Measurements from ENCODE around the gene PAH. TPM values are rescaled to one million over a fixed set of nuclear protein-coding genes. Genes with fewer than 3 reads are reported as not detected.

The PAH gene
- total and polyA plus RNA-seq, 10 of the 15 experiments (the other 5 are each of a cell fraction or from before 2014, with no cell fraction given): 0.20 to 4.8 (median 0.55) TPM; not detected in 1

DNA sequence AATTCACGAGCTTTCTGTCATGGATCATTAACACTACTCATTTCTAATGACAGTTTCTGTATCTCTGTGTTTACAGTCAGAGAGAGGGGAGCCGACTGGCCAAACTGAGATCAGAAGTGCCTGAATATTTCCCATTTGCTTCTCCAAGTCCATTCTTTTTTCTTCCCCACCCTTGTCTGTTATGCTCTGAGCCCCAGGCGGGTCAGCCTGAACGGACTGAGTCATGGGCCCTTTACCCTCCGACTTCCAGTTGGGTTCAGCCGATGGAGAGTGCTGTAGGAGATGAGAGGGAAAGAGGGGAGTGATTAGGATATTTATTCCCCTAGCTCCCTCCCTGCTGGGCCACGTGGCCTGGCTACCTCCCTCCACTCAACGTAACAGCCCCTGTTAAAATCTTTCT is 104.7 kb downstream of the PAH start:
- FAIRE-seq: no peak
- no peak for TF ChIP-seq SIX5 (IDR thresholded peaks at IDR 0.05; ENCODE audit: low read depth, low read length, severe bottlenecking)
- no peak for TF ChIP-seq YBX1 (IDR thresholded peaks at IDR 0.05)
- TF ChIP-seq KDM1A (IDR thresholded peaks at IDR 0.05; ENCODE audit: borderline replicate concordance): no peak
- TF ChIP-seq CUX1 (IDR thresholded peaks at IDR 0.05; ENCODE audit: insufficient replicate concordance, low read depth, low read length): no peak
- no peak for TF ChIP-seq SREBF1 (IDR thresholded peaks at IDR 0.05; ENCODE audit: low read length)
- no peak for TF ChIP-seq RAD51 (IDR thresholded peaks at IDR 0.05)
- TF ChIP-seq, protein P1, sequence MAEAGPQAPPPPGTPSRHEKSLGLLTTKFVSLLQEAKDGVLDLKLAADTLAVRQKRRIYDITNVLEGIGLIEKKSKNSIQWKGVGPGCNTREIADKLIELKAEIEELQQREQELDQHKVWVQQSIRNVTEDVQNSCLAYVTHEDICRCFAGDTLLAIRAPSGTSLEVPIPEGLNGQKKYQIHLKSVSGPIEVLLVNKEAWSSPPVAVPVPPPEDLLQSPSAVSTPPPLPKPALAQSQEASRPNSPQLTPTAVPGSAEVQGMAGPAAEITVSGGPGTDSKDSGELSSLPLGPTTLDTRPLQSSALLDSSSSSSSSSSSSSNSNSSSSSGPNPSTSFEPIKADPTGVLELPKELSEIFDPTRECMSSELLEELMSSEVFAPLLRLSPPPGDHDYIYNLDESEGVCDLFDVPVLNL (IDR thresholded peaks at IDR 0.05; ENCODE audit: low read depth, low read length): no peak
- no peak for TF ChIP-seq BACH1 (IDR thresholded peaks at IDR 0.05; ENCODE audit: borderline replicate concordance)
- TF ChIP-seq RELA (IDR thresholded peaks at IDR 0.05; ENCODE audit: borderline replicate concordance, partially characterized antibody): no peak
- TF ChIP-seq SPI1 (IDR thresholded peaks at IDR 0.05; ENCODE audit: borderline replicate concordance, insufficient read depth, low read depth, low read length): no peak
- no peak for TF ChIP-seq RB1 (IDR thresholded peaks at IDR 0.05; ENCODE audit: borderline replicate concordance)
- TF ChIP-seq, protein P2, sequence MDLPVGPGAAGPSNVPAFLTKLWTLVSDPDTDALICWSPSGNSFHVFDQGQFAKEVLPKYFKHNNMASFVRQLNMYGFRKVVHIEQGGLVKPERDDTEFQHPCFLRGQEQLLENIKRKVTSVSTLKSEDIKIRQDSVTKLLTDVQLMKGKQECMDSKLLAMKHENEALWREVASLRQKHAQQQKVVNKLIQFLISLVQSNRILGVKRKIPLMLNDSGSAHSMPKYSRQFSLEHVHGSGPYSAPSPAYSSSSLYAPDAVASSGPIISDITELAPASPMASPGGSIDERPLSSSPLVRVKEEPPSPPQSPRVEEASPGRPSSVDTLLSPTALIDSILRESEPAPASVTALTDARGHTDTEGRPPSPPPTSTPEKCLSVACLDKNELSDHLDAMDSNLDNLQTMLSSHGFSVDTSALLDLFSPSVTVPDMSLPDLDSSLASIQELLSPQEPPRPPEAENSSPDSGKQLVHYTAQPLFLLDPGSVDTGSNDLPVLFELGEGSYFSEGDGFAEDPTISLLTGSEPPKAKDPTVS (IDR thresholded peaks at IDR 0.05; ENCODE audit: low read depth, low read length): no peak
- TF ChIP-seq CEBPZ (IDR thresholded peaks at IDR 0.05; ENCODE audit: low read depth, low read length): no peak

More for the DNA sequence above, 104.7 kb downstream of the PAH start:
- no peaks in the 10 kb centered on the region; a peak in 1 of 4 replicates for H3K27me3 ChIP-seq (replicated peaks in 1 of 2; ENCODE audit: control insufficient read depth in 2 of 2, insufficient read depth in 2 of 2, low read length in 1 of 2)
- no peak overlapping the region for H3K27ac ChIP-seq (ENCODE audit: control insufficient read depth, insufficient read depth)
- no peak overlapping the region for H3K9ac ChIP-seq (ENCODE audit: control insufficient read depth, insufficient read depth, low read length)
- ChIA-PET SMC1A (ENCODE audit: uncharacterized antibody, unreplicated experiment) (interaction anchor here (0.6 to 2.2 kb wide), 9 partner anchors 21 to 745 kb away, joined by 3 to 21 read pairs (median 6); no protein-coding TSS in a partner anchor), RAD21 (ENCODE audit: unreplicated experiment) (interaction anchor here (1.3 to 2.7 kb wide), 6 partner anchors 9 to 1039 kb away, joined by 3 to 26 read pairs (median 8); no protein-coding TSS in a partner anchor), POLR2A (no interaction called here), CTCF (interaction anchor here (0.5 to 3.1 kb wide), 17 partner anchors 21 to 871 kb away, joined by 3 to 45 read pairs (median 10); no protein-coding TSS in a partner anchor)
- no peaks in the 10 kb centered on the region for H3K9me3 ChIP-seq (replicated peaks; ENCODE audit: control insufficient read depth, insufficient read depth, low read length)
- no peaks in the 10 kb centered on the region for H4K20me1 ChIP-seq (ENCODE audit: control insufficient read depth, insufficient read depth)
- H3K4me3 ChIP-seq: no peak overlapping the region
- no peaks in the 10 kb centered on the region for H3K79me2 ChIP-seq (ENCODE audit: control insufficient read depth, insufficient read depth, low read length)
- no peaks in the 10 kb centered on the region for H3K4me1 ChIP-seq (ENCODE audit: control insufficient read depth, insufficient read depth, low read length)
- intact Hi-C loops (cut with micrococcal nuclease; ENCODE audit: unreplicated experiment) (loop anchor here (10.0 kb wide), 2 partner anchors 718 to 1038 kb away; no protein-coding TSS in a partner anchor), in situ Hi-C loops (cut with MboI) (no loop called here)
- ATAC-seq (no peak), DNase-seq (ENCODE audit: low read depth, low spot score) (no peak)
- H3K36me3 ChIP-seq (ENCODE audit: control insufficient read depth in 2 of 2, insufficient read depth in 2 of 2, low read length in 1 of 2): no peaks in the 10 kb centered on the region
- BruUV-seq (replicated peaks): no TSS peak
- H3K4me2 ChIP-seq (ENCODE audit: control insufficient read depth, insufficient read depth): no peak overlapping the region
- 13% methylated on average over 8 of the region's 8 CpGs for WGBS (ENCODE audit: insufficient coverage, insufficient replicate concordance, low lambda C conversion rate, missing lambda C conversion rate)
- no peak overlapping the region for H2AFZ ChIP-seq (ENCODE audit: control insufficient read depth, low read depth, low read length)

Measured in GM12878 (cell line).